ENCODE results near the gene DBN1. TPM values are rescaled to one million over a fixed set of nuclear protein-coding genes. Genes with fewer than 3 reads are reported as not detected.

DBN1 gene
- total RNA-seq, 1 donor from 2014 or later, result 34.6 TPM

GRCh38 chr5:177471610-177472356 is 1.7 kb downstream of the DBN1 start:
- Histone ChIP-seq H3K36me3 (peaks cover 3% of the 10 kb centered on the region), H3K27ac (no peak overlapping the region), H3K9me3 (no peaks in the 10 kb centered on the region), H3K4me3 (peak overlapping the region; percentile 69), H3K4me1 (peaks cover 10% of the 10 kb centered on the region), H3K27me3 (no peaks in the 10 kb centered on the region)
- no peak for ATAC-seq
- intact Hi-C loops (cut with DNase I), result no loop called here
- TF ChIP-seq, protein P1, sequence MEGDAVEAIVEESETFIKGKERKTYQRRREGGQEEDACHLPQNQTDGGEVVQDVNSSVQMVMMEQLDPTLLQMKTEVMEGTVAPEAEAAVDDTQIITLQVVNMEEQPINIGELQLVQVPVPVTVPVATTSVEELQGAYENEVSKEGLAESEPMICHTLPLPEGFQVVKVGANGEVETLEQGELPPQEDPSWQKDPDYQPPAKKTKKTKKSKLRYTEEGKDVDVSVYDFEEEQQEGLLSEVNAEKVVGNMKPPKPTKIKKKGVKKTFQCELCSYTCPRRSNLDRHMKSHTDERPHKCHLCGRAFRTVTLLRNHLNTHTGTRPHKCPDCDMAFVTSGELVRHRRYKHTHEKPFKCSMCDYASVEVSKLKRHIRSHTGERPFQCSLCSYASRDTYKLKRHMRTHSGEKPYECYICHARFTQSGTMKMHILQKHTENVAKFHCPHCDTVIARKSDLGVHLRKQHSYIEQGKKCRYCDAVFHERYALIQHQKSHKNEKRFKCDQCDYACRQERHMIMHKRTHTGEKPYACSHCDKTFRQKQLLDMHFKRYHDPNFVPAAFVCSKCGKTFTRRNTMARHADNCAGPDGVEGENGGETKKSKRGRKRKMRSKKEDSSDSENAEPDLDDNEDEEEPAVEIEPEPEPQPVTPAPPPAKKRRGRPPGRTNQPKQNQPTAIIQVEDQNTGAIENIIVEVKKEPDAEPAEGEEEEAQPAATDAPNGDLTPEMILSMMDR (IDR thresholded peaks at IDR 0.05), result no peak
- peak; percentile 63 for DNase-seq

GRCh38 chr5:177470759-177471536 is 2.5 kb downstream of the DBN1 start:
- intact Hi-C loops (cut with DNase I), result no loop called here
- ATAC-seq (no peak), DNase-seq (no peak)
- Histone ChIP-seq H3K4me3 (no peak overlapping the region), H3K27me3 (no peaks in the 10 kb centered on the region), H3K9me3 (no peaks in the 10 kb centered on the region), H3K36me3 (peaks cover 11% of the 10 kb centered on the region), H3K4me1 (peaks cover 10% of the 10 kb centered on the region), H3K27ac (no peak overlapping the region)
- TF ChIP-seq, protein P1 (IDR thresholded peaks at IDR 0.05), result no peak

DNA sequence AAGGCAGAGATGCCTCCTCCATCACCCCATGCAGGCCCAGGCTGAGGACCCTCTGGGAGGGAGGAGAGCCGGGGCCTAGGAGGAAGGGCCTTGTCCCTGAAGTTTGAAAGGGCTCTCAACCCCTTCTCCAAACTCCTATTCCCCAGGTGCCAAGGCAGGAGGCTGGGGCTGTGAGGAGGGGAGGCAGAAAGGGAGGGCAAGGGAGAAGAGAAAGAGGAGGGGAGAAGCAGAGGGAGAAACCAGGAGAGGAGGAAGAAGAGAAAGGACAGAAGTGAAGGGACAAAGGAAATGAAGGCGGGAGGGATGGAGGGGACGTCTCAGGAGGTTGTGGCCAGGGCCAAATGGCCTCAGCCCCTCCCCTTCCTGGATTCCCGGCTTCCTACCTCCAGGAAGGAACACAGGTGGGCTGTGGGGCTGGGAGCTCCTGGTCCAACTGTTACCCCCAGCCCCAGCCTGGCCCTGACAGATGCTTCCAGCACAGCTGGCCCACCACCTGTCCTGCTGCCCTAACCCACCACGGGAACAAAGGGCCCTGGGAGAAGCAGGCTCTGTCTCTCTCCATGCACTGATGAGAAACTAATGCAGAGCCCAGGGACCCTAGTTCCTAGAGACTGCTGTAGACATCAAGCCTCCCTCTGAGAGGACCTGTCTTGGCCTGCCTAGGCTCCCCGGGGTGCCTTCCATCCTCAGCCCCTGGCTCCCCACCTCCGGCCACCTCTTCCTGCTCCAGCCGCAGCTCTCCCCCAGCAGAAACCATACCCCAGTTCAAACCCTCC is 3.5 kb downstream of the DBN1 start:
- H3K9me3 ChIP-seq, result no peaks in the 10 kb centered on the region
- no peak overlapping the region for H3K27ac ChIP-seq
- ATAC-seq (no peak), DNase-seq (no peak)
- H3K27me3 ChIP-seq, result no peaks in the 10 kb centered on the region
- H3K36me3 ChIP-seq, result peaks cover 14% of the 10 kb centered on the region
- H3K4me3 ChIP-seq, result no peak overlapping the region
- TF ChIP-seq, protein P1 (IDR thresholded peaks at IDR 0.05), result no peak
- H3K4me1 ChIP-seq, result peaks cover 10% of the 10 kb centered on the region
- intact Hi-C loops (cut with DNase I), result no loop called here

- Histone ChIP-seq H3K9me3 (no peaks in the 10 kb centered on the region), H3K4me3 (no peak overlapping the region), H3K4me1 (peaks cover 10% of the 10 kb centered on the region), H3K27ac (no peak overlapping the region), H3K27me3 (no peaks in the 10 kb centered on the region), H3K36me3 (peaks cover 14% of the 10 kb centered on the region)
- TF ChIP-seq, protein P1 (IDR thresholded peaks at IDR 0.05), result no peak
- intact Hi-C loops (cut with DNase I), result no loop called here
- DNase-seq, result no peak
- no peak for ATAC-seq
These were observed 4.5 kb downstream of the DBN1 start for GRCh38 chr5:177468685-177469628.

DNA sequence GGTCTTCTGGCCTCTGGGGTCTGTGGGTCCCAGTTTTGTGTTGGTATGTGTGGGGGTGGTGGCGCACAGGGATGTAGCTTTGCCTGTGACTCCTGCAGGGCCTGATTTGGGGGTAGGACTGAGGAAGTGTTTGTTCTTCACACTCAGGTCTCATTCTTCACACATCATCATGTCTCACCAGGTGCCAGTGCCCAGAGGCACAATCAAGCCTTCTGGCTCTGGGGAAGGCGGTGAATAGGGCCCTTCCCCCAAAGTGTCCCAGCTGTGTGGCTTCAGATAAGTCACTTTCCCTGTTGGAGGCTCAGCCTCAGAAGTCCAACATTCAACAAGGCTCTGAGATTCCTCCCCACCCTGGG is 5.1 kb downstream of the DBN1 start:
- H3K4me1 ChIP-seq, result peaks cover 10% of the 10 kb centered on the region
- no peaks in the 10 kb centered on the region for H3K9me3 ChIP-seq
- TF ChIP-seq, protein P1 (IDR thresholded peaks at IDR 0.05), result no peak
- no peaks in the 10 kb centered on the region for H3K27me3 ChIP-seq
- H3K27ac ChIP-seq, result no peak overlapping the region
- H3K36me3 ChIP-seq, result peaks cover 14% of the 10 kb centered on the region
- intact Hi-C loops (cut with DNase I), result no loop called here
- H3K4me3 ChIP-seq, result no peak overlapping the region
- DNase-seq (no peak), ATAC-seq (no peak)

All from upper lobe of right lung (tissue), 1 donor.